A549 (cell line): ENCODE results near the gene USP9X.

ENCODE experiments used
- BCL3 ChIP-seq: fragments of >200 bp; sonication (Bioruptor Twin); formaldehyde crosslinking; IDR thresholded peaks from 3 replicates; pipeline ENCODE4 v1.6.1; 2016
- CBX8 ChIP-seq: fragments of 200-600 bp; sonication (generic); IDR thresholded peaks from 2 replicates; pipeline ENCODE4 v1.6.1; 2016
- CTCF ChIP-seq: fragments of >200 bp; sonication (Bioruptor Twin); formaldehyde crosslinking; IDR thresholded peaks from 3 replicates; pipeline ENCODE4 v1.5.1; 2016
- EP300 ChIP-seq, 2 experiments: fragments of >200 bp; sonication (Bioruptor Twin); formaldehyde crosslinking; IDR thresholded peaks; 2 replicates in 1 of 2; 3 replicates in 1 of 2; pipeline ENCODE4 v1.6.1; 2016 to 2017
- JUN ChIP-seq, 2 experiments: fragments of >200 bp; sonication (Bioruptor Twin); formaldehyde crosslinking; IDR thresholded peaks; 2 replicates in 1 of 2; 3 replicates in 1 of 2; pipeline ENCODE4 v1.6.1; 2016 to 2017
- MAX ChIP-seq: IDR thresholded peaks from 2 replicates; pipeline ENCODE4 v1.6.1; 2012
- NR3C1 ChIP-seq: fragments of >200 bp; sonication (Bioruptor Twin); formaldehyde crosslinking; IDR thresholded peaks from 3 replicates; pipeline ENCODE4 v1.6.1; 2017
- RAD21 ChIP-seq, 2 experiments: fragments of >200 bp in 1 of 2; sonication (Bioruptor Twin) in 1 of 2; formaldehyde crosslinking in 1 of 2; IDR thresholded peaks in 1 of 2; conservative IDR thresholded peaks in 1 of 2; 2 replicates in 1 of 2; 3 replicates in 1 of 2; pipeline ENCODE4 v1.6.1; 2012 to 2018; ENCODE audit warnings: inconsistent platforms in 1 of 2
- TFCP2L1 ChIP-seq: fragments of 250-450 bp; sonication (Bioruptor Pico); IDR thresholded peaks from 2 replicates; pipeline ENCODE4 v1.5.0; 2021; ENCODE audit warnings: mild to moderate bottlenecking

- no peak for TF ChIP-seq CTCF
- no peak for TF ChIP-seq MAX
- TF ChIP-seq TFCP2L1 (CRISPR knock-in tag), result no peak
- no peak for TF ChIP-seq NR3C1
- no peak for TF ChIP-seq RAD21 (conservative IDR thresholded peaks at IDR 0.05 in 1 of 2, IDR thresholded peaks at IDR 0.05 in 1 of 2)
- TF ChIP-seq BCL3, result no peak
- TF ChIP-seq EP300 (IDR thresholded peaks at IDR 0.05), result no peak
- no peak for TF ChIP-seq JUN (IDR thresholded peaks at IDR 0.05)
- no peak for TF ChIP-seq CBX8
These were observed 156.7 kb downstream of the USP9X start for GRCh38 chrX:41241962-41242361.
